Measurements from ENCODE around the gene RPTOR.

DNA sequence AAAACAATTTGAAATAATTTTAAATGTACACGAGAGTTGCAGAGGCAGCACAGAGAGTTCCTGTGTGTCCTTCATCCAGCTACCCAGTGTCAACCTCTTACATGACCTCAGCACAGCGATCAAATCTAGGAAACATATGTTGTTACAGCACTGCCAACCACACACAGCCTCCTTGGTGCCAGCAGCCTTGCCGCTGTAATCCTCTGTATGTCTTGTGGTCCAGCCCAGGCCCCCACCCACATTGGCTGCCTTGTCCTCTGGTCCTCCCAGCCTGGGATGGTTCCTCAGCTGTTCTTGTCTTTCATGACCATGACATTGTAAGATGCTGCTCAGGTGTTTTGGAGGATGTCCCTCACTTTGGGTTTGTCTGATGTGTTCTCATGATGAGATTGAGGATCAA is 178.0 kb downstream of the RPTOR start:
- TF ChIP-seq EZH2 (IDR thresholded peaks at IDR 0.05) (no peak), POLR2AphosphoS5 (IDR thresholded peaks at IDR 0.05; ENCODE audit: borderline replicate concordance, low read depth, low read length) (no peak)
